ENCODE data around the gene CPN2.
A peak's percentile ranks its signal among the peaks of the same experiment; 100 is the strongest.

Gene CPN2

DNA sequence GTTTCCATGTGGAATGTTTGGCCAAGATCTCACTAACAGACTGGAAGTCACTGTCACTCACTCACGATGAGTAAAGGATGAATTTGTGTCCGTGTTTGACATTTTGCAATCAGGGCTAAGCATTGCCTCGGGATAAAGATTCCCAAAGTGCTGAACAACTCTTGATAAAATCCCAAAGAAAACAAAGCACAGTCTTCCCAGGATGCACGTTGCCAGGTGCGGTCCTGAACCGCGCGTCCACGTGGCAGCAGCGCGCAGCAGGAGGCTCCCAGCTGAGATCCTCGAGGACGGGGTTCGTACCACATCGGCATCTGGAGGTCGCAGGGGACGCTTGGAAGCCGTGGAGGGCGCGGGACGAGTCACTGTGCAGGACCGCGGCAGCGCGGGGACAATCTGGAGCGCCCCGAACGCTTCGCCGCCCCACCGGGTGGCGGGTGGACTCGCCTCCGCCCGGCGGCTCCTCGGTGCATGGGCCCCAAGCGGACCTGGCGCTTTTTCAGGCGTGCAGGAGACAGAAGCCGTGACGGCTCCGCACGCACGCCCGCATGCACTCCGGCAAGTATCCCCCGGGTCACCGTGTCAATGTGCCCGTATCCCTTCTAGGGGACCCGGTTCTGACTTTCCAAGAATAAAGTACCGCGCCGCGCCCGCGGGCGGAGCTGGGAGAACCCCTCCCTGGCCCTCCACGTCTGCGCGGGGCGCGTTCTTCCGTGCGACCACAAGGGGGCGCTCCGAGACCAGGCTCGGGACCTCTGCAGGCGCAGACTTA lies 17.7 kb downstream of the CPN2 start:
- Histone ChIP-seq H3K9ac (ENCODE audit: low read length) (peak overlapping the region; percentile 71), H3K27me3 (ENCODE audit: insufficient read depth, low read length, poor library complexity) (no peaks in the 10 kb centered on the region)
- WGBS (ENCODE audit: extremely low coverage, insufficient coverage, low lambda C conversion rate) = no CpG with 5 or more reads among the region's 69 CpGs

DNA sequence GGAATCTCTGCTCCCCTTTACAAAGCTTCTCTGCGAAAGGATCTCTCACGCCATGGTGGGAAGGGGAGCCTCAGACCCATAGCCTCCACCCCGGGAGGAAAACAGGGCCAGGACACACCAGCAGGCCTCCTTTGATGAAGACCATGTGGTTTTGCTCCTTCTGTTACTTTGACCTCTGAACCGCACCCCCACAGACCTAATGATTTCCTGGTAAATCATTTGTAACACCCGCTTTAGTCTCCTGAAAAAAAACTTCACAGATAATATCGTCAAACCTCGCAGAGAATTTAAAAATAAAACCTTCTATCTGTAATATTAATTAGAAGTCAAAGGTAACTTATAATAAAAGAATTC lies 18.3 kb downstream of the CPN2 start:
- no peaks in the 10 kb centered on the region for H3K36me3 ChIP-seq (ENCODE audit: control insufficient read depth, insufficient read depth, low read length)
- no peak overlapping the region for H3K18ac ChIP-seq (ENCODE audit: low read length)
- no peak overlapping the region for H3K56ac ChIP-seq (ENCODE audit: low read length)
- H3K79me2 ChIP-seq (ENCODE audit: control insufficient read depth, insufficient read depth, low read length) = no peaks in the 10 kb centered on the region
- no peak overlapping the region for H4K8ac ChIP-seq (ENCODE audit: low read depth, low read length)
- no peak overlapping the region for H2AK5ac ChIP-seq (ENCODE audit: low read length)
- H3K23ac ChIP-seq (ENCODE audit: low read length) = no peak overlapping the region
- DNase-seq = no peak
- H3K4ac ChIP-seq (ENCODE audit: low read depth, low read length) = no peak overlapping the region
- H3K4me1 ChIP-seq (ENCODE audit: control insufficient read depth, low read depth, low read length) = peaks cover 2% of the 10 kb centered on the region
- no CpG with 5 or more reads among the region's 7 CpGs for WGBS (ENCODE audit: extremely low coverage, insufficient coverage, low lambda C conversion rate)
- H3K4me2 ChIP-seq (ENCODE audit: low read length) = peak overlapping the region; percentile 93
- H3K79me1 ChIP-seq (ENCODE audit: low read length) = no peaks in the 10 kb centered on the region
- no peaks in the 10 kb centered on the region for H3K27me3 ChIP-seq (ENCODE audit: insufficient read depth, low read length, poor library complexity)
- H3K9ac ChIP-seq (ENCODE audit: low read length) = no peak overlapping the region
- no peak overlapping the region for H2BK5ac ChIP-seq (ENCODE audit: low read length)
- no peak overlapping the region for H4K5ac ChIP-seq (ENCODE audit: low read length)
- H2BK120ac ChIP-seq (ENCODE audit: low read depth, low read length) = no peak overlapping the region
- H3K4me3 ChIP-seq (ENCODE audit: low read length) = no peak overlapping the region
- no peak overlapping the region for H2BK15ac ChIP-seq (replicated peaks; ENCODE audit: low read depth)
- no peak overlapping the region for H3K27ac ChIP-seq (ENCODE audit: low read depth, low read length)

More for the DNA sequence above, 17.7 kb downstream of the CPN2 start:
- H3K4ac ChIP-seq (ENCODE audit: low read depth, low read length) = no peak overlapping the region
- H3K79me1 ChIP-seq (ENCODE audit: low read length) = no peaks in the 10 kb centered on the region
- H2AK5ac ChIP-seq (ENCODE audit: low read length) = no peak overlapping the region
- H3K79me2 ChIP-seq (ENCODE audit: control insufficient read depth, insufficient read depth, low read length) = no peaks in the 10 kb centered on the region
- H3K4me1 ChIP-seq (ENCODE audit: control insufficient read depth, low read depth, low read length) = peaks cover 2% of the 10 kb centered on the region
- H3K27ac ChIP-seq (ENCODE audit: low read depth, low read length) = no peak overlapping the region
- no peak overlapping the region for H4K8ac ChIP-seq (ENCODE audit: low read depth, low read length)
- no peak overlapping the region for H2BK15ac ChIP-seq (replicated peaks; ENCODE audit: low read depth)
- H3K4me2 ChIP-seq (ENCODE audit: low read length) = peak overlapping the region; percentile 93
- peak overlapping the region; percentile 89 for H3K56ac ChIP-seq (ENCODE audit: low read length)
- H3K4me3 ChIP-seq (ENCODE audit: low read length) = peak overlapping the region; percentile 42
- no peak overlapping the region for H3K18ac ChIP-seq (ENCODE audit: low read length)
- no peaks in the 10 kb centered on the region for H3K36me3 ChIP-seq (ENCODE audit: control insufficient read depth, insufficient read depth, low read length)
- H3K23ac ChIP-seq (ENCODE audit: low read length) = peak overlapping the region; percentile 83
- DNase-seq = peak; percentile 89
- H2BK120ac ChIP-seq (ENCODE audit: low read depth, low read length) = no peak overlapping the region
- H2BK5ac ChIP-seq (ENCODE audit: low read length) = no peak overlapping the region
- no peak overlapping the region for H4K5ac ChIP-seq (ENCODE audit: low read length)

- H3K18ac ChIP-seq (ENCODE audit: low read length) = no peak overlapping the region
- no peak overlapping the region for H3K4me2 ChIP-seq (ENCODE audit: low read length)
- no peaks in the 10 kb centered on the region for H3K79me2 ChIP-seq (ENCODE audit: control insufficient read depth, insufficient read depth, low read length)
- no peak overlapping the region for H2BK15ac ChIP-seq (replicated peaks; ENCODE audit: low read depth)
- H3K4ac ChIP-seq (ENCODE audit: low read depth, low read length) = no peak overlapping the region
- no peak overlapping the region for H3K9ac ChIP-seq (ENCODE audit: low read length)
- H4K8ac ChIP-seq (ENCODE audit: low read depth, low read length) = no peak overlapping the region
- no peaks in the 10 kb centered on the region for H3K36me3 ChIP-seq (ENCODE audit: control insufficient read depth, insufficient read depth, low read length)
- H3K56ac ChIP-seq (ENCODE audit: low read length) = no peak overlapping the region
- no peaks in the 10 kb centered on the region for H3K27me3 ChIP-seq (ENCODE audit: insufficient read depth, low read length, poor library complexity)
- H4K5ac ChIP-seq (ENCODE audit: low read length) = no peak overlapping the region
- H2BK120ac ChIP-seq (ENCODE audit: low read depth, low read length) = no peak overlapping the region
- H2AK5ac ChIP-seq (ENCODE audit: low read length) = no peak overlapping the region
- H3K27ac ChIP-seq (ENCODE audit: low read depth, low read length) = no peak overlapping the region
- no peaks in the 10 kb centered on the region for H3K79me1 ChIP-seq (ENCODE audit: low read length)
- no peak overlapping the region for H3K4me3 ChIP-seq (ENCODE audit: low read length)
- H2BK5ac ChIP-seq (ENCODE audit: low read length) = no peak overlapping the region
- H3K4me1 ChIP-seq (ENCODE audit: control insufficient read depth, low read depth, low read length) = peaks cover 2% of the 10 kb centered on the region
- DNase-seq = no peak
- WGBS (ENCODE audit: extremely low coverage, insufficient coverage, low lambda C conversion rate) = no CpG with 5 or more reads among the region's 4 CpGs
- H3K23ac ChIP-seq (ENCODE audit: low read length) = no peak overlapping the region
Observed at GRCh38 chr3:194330579-194330978, 20.5 kb downstream of the CPN2 start.

DNA sequence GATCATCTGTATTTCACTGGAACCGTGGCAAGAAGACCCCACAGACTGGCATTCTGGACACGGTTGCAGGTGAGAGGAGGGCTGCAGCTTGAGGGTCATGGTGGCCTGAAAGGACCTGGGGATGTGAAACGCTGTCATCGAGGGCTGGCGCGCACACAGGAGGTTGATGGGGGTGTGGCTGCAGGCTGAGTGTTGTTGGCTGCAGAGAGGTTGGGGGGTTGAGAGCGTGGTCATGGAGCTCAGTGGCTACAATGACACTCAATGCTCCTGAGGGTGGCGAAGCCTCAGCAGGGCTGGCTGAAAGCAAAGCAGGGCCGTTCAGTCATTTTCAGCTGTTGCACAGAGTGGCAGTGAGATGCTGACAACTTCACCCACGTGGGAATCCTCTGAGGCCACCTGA lies 21.0 kb downstream of the CPN2 start:
- H2BK5ac ChIP-seq (ENCODE audit: low read length) = no peak overlapping the region
- no CpG with 5 or more reads among the region's 10 CpGs for WGBS (ENCODE audit: extremely low coverage, insufficient coverage, low lambda C conversion rate)

GRCh38 chr3:194329583-194329965 lies 21.6 kb downstream of the CPN2 start:
- no peak overlapping the region for H3K18ac ChIP-seq (ENCODE audit: low read length)
- H3K27me3 ChIP-seq (ENCODE audit: insufficient read depth, low read length, poor library complexity) = no peaks in the 10 kb centered on the region
- H3K23ac ChIP-seq (ENCODE audit: low read length) = no peak overlapping the region
- H2BK120ac ChIP-seq (ENCODE audit: low read depth, low read length) = no peak overlapping the region
- no peak overlapping the region for H3K4me2 ChIP-seq (ENCODE audit: low read length)
- H2BK15ac ChIP-seq (replicated peaks; ENCODE audit: low read depth) = no peak overlapping the region
- no peak overlapping the region for H3K4ac ChIP-seq (ENCODE audit: low read depth, low read length)
- no peaks in the 10 kb centered on the region for H3K36me3 ChIP-seq (ENCODE audit: control insufficient read depth, insufficient read depth, low read length)
- no peak overlapping the region for H3K27ac ChIP-seq (ENCODE audit: low read depth, low read length)
- H2AK5ac ChIP-seq (ENCODE audit: low read length) = no peak overlapping the region
- no peak overlapping the region for H3K56ac ChIP-seq (ENCODE audit: low read length)
- no peaks in the 10 kb centered on the region for H3K79me1 ChIP-seq (ENCODE audit: low read length)
- no peak for DNase-seq
- H3K79me2 ChIP-seq (ENCODE audit: control insufficient read depth, insufficient read depth, low read length) = no peaks in the 10 kb centered on the region
- WGBS (ENCODE audit: extremely low coverage, insufficient coverage, low lambda C conversion rate) = no CpG with 5 or more reads among the region's 7 CpGs
- no peak overlapping the region for H2BK5ac ChIP-seq (ENCODE audit: low read length)
- H3K9ac ChIP-seq (ENCODE audit: low read length) = no peak overlapping the region
- H3K4me3 ChIP-seq (ENCODE audit: low read length) = no peak overlapping the region
- H3K4me1 ChIP-seq (ENCODE audit: control insufficient read depth, low read depth, low read length) = peaks cover 4% of the 10 kb centered on the region
- H4K5ac ChIP-seq (ENCODE audit: low read length) = no peak overlapping the region
- no peak overlapping the region for H4K8ac ChIP-seq (ENCODE audit: low read depth, low read length)

More for the DNA sequence above, 21.0 kb downstream of the CPN2 start:
- Histone ChIP-seq H3K9ac (ENCODE audit: low read length) (no peak overlapping the region), H3K27ac (ENCODE audit: low read depth, low read length) (no peak overlapping the region), H3K18ac (ENCODE audit: low read length) (no peak overlapping the region), H3K23ac (ENCODE audit: low read length) (no peak overlapping the region), H3K79me2 (ENCODE audit: control insufficient read depth, insufficient read depth, low read length) (no peaks in the 10 kb centered on the region), H3K4ac (ENCODE audit: low read depth, low read length) (no peak overlapping the region), H2BK15ac (replicated peaks; ENCODE audit: low read depth) (no peak overlapping the region), H3K27me3 (ENCODE audit: insufficient read depth, low read length, poor library complexity) (no peaks in the 10 kb centered on the region), H2BK120ac (ENCODE audit: low read depth, low read length) (no peak overlapping the region), H4K8ac (ENCODE audit: low read depth, low read length) (no peak overlapping the region), H3K56ac (ENCODE audit: low read length) (no peak overlapping the region), H3K79me1 (ENCODE audit: low read length) (no peaks in the 10 kb centered on the region), H3K36me3 (ENCODE audit: control insufficient read depth, insufficient read depth, low read length) (no peaks in the 10 kb centered on the region), H4K5ac (ENCODE audit: low read length) (no peak overlapping the region), H3K4me2 (ENCODE audit: low read length) (no peak overlapping the region), H3K4me1 (ENCODE audit: control insufficient read depth, low read depth, low read length) (peaks cover 3% of the 10 kb centered on the region), H2AK5ac (ENCODE audit: low read length) (no peak overlapping the region), H3K4me3 (ENCODE audit: low read length) (no peak overlapping the region)
- no peak for DNase-seq
